Activated CD4-positive, alpha-beta T cell treated with anti-CD3 and anti-CD28 coated beads, Interleukin-2, amount 10 ng/mL, durations not matched to agents 7 days and 5 days (primary cell): ENCODE data around the gene SLC25A1. TPM values are rescaled to one million over a fixed set of nuclear protein-coding genes. Genes with fewer than 3 reads are reported as not detected.

Experiments
- CTCF ChIA-PET: fragments of 350-600 bp; sonication (Branson Sonifier 250); formaldehyde crosslinking; loops from one replicate; lab custom pipeline; 2021; ENCODE audit warnings: antibody characterized with exemption; lab: Charles Lee
- POLR2A ChIA-PET: fragments of 350-600 bp; sonication (Branson Sonifier 250); formaldehyde crosslinking; loops from one replicate; lab custom pipeline; 2021; ENCODE audit warnings: antibody characterized with exemption; lab: Charles Lee
- DNase-seq: peaks from one replicate; pipeline ENCODE4 v3.0.0-alpha.2; 2020
- H3K27ac Mint-ChIP-seq: one replicate; pipeline ENCODE4 v1.8.0; 2021; ENCODE audit warnings: mild to moderate bottlenecking, moderate library complexity, mixed read lengths
- H3K27me3 Mint-ChIP-seq: one replicate; pipeline ENCODE4 v1.8.0; 2021; ENCODE audit warnings: mixed read lengths
- H3K36me3 Mint-ChIP-seq: one replicate; pipeline ENCODE4 v1.8.0; 2021; ENCODE audit warnings: low read depth, mixed read lengths
- H3K4me1 Mint-ChIP-seq: one replicate; pipeline ENCODE4 v1.8.0; 2021; ENCODE audit warnings: mixed read lengths
- H3K4me3 Mint-ChIP-seq: one replicate; pipeline ENCODE4 v1.8.0; 2021; ENCODE audit warnings: mild to moderate bottlenecking, moderate library complexity, mixed read lengths
- H3K9me3 Mint-ChIP-seq: one replicate; pipeline ENCODE4 v1.8.0; 2021; ENCODE audit warnings: mixed read lengths
- total RNA-seq, 2 experiments: library from RNA; stranded (reverse); gene quantifications; one replicate each; pipeline ENCODE4 v1.2.3, GENCODE V29; 2021

The SLC25A1 gene
- total RNA-seq, 2 experiments from 2014 or later = 40.4 to 49.2 TPM

- POLR2A ChIA-PET = no interaction called here
- no peak overlapping the region for H3K4me3 Mint-ChIP-seq
- CTCF ChIA-PET = interaction anchor here (0.9 kb wide), 1 partner anchor 32 kb away, joined by 4 read pairs; the partner anchor contains the start of gene SLC25A1
- no peak for DNase-seq
- peaks cover 11% of the 10 kb centered on the region for H3K36me3 Mint-ChIP-seq
- no peaks in the 10 kb centered on the region for H3K9me3 Mint-ChIP-seq
- H3K27ac Mint-ChIP-seq = no peak overlapping the region
- H3K27me3 Mint-ChIP-seq = peaks cover 34% of the 10 kb centered on the region
- H3K4me1 Mint-ChIP-seq = peaks cover 28% of the 10 kb centered on the region
These were observed 32.1 kb downstream of the SLC25A1 start for GRCh38 chr22:19146215-19146968.

- peak overlapping the region; percentile 99 for H3K4me3 Mint-ChIP-seq
- POLR2A ChIA-PET = interaction anchor here (0.6 to 1.7 kb wide), 2 partner anchors 22 to 174 kb away, joined by 4 to 7 read pairs; partner anchors contain the start of gene DGCR2
These were observed 34.6 kb downstream of the SLC25A1 start for GRCh38 chr22:19143967-19144400.

GRCh38 chr22:19143212-19143611 is 35.3 kb downstream of the SLC25A1 start:
- H3K27ac Mint-ChIP-seq = peak overlapping the region; percentile 97
- peak overlapping the region; percentile 99 for H3K4me3 Mint-ChIP-seq
- DNase-seq = no peak
- H3K4me1 Mint-ChIP-seq = peaks cover 19% of the 10 kb centered on the region
- H3K36me3 Mint-ChIP-seq = peaks cover 15% of the 10 kb centered on the region
- H3K27me3 Mint-ChIP-seq = peaks cover 17% of the 10 kb centered on the region
- ChIA-PET POLR2A (interaction anchor here (1.7 kb wide), 1 partner anchor 21 kb away, joined by 7 read pairs; the partner anchor contains the start of gene DGCR2), CTCF (interaction anchor here (0.5 to 2.5 kb wide), 5 partner anchors 10 to 77 kb away, joined by 3 to 8 read pairs (median 6); partner anchors contain the start of gene SLC25A1)
- H3K9me3 Mint-ChIP-seq = no peaks in the 10 kb centered on the region

More at GRCh38 chr22:19143967-19144400, 34.6 kb downstream of the SLC25A1 start:
- CTCF ChIA-PET = interaction anchor here (0.5 to 2.5 kb wide), 14 partner anchors 10 to 486 kb away, joined by 3 to 10 read pairs (median 6); partner anchors contain the start of gene SLC25A1
- peak; percentile 55 for DNase-seq
- Mint-ChIP-seq H3K27ac (peak overlapping the region; percentile 97), H3K36me3 (peaks cover 14% of the 10 kb centered on the region), H3K9me3 (no peaks in the 10 kb centered on the region), H3K27me3 (peaks cover 22% of the 10 kb centered on the region), H3K4me1 (peaks cover 19% of the 10 kb centered on the region)

GRCh38 chr22:19142394-19142793 is 36.1 kb downstream of the SLC25A1 start:
- H3K9me3 Mint-ChIP-seq = no peaks in the 10 kb centered on the region
- peaks cover 19% of the 10 kb centered on the region for H3K4me1 Mint-ChIP-seq
- DNase-seq = no peak
- peak overlapping the region; percentile 50 for H3K27ac Mint-ChIP-seq
- peaks cover 18% of the 10 kb centered on the region for H3K36me3 Mint-ChIP-seq
- peak overlapping the region; percentile 51 for H3K4me3 Mint-ChIP-seq
- CTCF ChIA-PET = no interaction called here
- peaks cover 10% of the 10 kb centered on the region for H3K27me3 Mint-ChIP-seq
- POLR2A ChIA-PET = no interaction called here

- H3K27ac Mint-ChIP-seq = no peak overlapping the region
- CTCF ChIA-PET = no interaction called here
- POLR2A ChIA-PET = no interaction called here
- DNase-seq = no peak
- H3K27me3 Mint-ChIP-seq = no peaks in the 10 kb centered on the region
- peaks cover 19% of the 10 kb centered on the region for H3K4me1 Mint-ChIP-seq
- H3K36me3 Mint-ChIP-seq = peaks cover 34% of the 10 kb centered on the region
- no peak overlapping the region for H3K4me3 Mint-ChIP-seq
- H3K9me3 Mint-ChIP-seq = no peaks in the 10 kb centered on the region
These were observed 38.6 kb downstream of the SLC25A1 start for GRCh38 chr22:19139974-19140373.

GRCh38 chr22:19139001-19139356 is 39.6 kb downstream of the SLC25A1 start:
- H3K27ac Mint-ChIP-seq = no peak overlapping the region
- H3K27me3 Mint-ChIP-seq = no peaks in the 10 kb centered on the region
- peaks cover 11% of the 10 kb centered on the region for H3K4me1 Mint-ChIP-seq
- H3K36me3 Mint-ChIP-seq = peaks cover 37% of the 10 kb centered on the region
- no peak for DNase-seq
- CTCF ChIA-PET = no interaction called here
- no peak overlapping the region for H3K4me3 Mint-ChIP-seq
- POLR2A ChIA-PET = no interaction called here
- H3K9me3 Mint-ChIP-seq = no peaks in the 10 kb centered on the region

GRCh38 chr22:19138217-19139000 is 40.1 kb downstream of the SLC25A1 start:
- Mint-ChIP-seq H3K27me3 (no peaks in the 10 kb centered on the region), H3K27ac (no peak overlapping the region), H3K9me3 (no peaks in the 10 kb centered on the region), H3K36me3 (peaks cover 37% of the 10 kb centered on the region), H3K4me3 (no peak overlapping the region), H3K4me1 (peaks cover 6% of the 10 kb centered on the region)
- CTCF ChIA-PET = no interaction called here
- POLR2A ChIA-PET = no interaction called here
- no peak for DNase-seq

GRCh38 chr22:19137384-19138216 is 40.9 kb downstream of the SLC25A1 start:
- no peaks in the 10 kb centered on the region for H3K9me3 Mint-ChIP-seq
- H3K27me3 Mint-ChIP-seq = no peaks in the 10 kb centered on the region
- DNase-seq = no peak
- peaks cover 37% of the 10 kb centered on the region for H3K36me3 Mint-ChIP-seq
- H3K4me1 Mint-ChIP-seq = peaks cover under 1% of the 10 kb centered on the region
- CTCF ChIA-PET = no interaction called here
- no peak overlapping the region for H3K27ac Mint-ChIP-seq
- POLR2A ChIA-PET = no interaction called here
- H3K4me3 Mint-ChIP-seq = no peak overlapping the region

GRCh38 chr22:19136915-19137314 is 41.6 kb downstream of the SLC25A1 start:
- Mint-ChIP-seq H3K4me3 (no peak overlapping the region), H3K9me3 (no peaks in the 10 kb centered on the region), H3K4me1 (no peaks in the 10 kb centered on the region), H3K27ac (no peak overlapping the region), H3K27me3 (no peaks in the 10 kb centered on the region), H3K36me3 (peaks cover 34% of the 10 kb centered on the region)
- ChIA-PET POLR2A (no interaction called here), CTCF (no interaction called here)
- no peak for DNase-seq

- POLR2A ChIA-PET = no interaction called here
- no peaks in the 10 kb centered on the region for H3K9me3 Mint-ChIP-seq
- H3K27ac Mint-ChIP-seq = no peak overlapping the region
- CTCF ChIA-PET = no interaction called here
- H3K4me1 Mint-ChIP-seq = no peaks in the 10 kb centered on the region
- no peaks in the 10 kb centered on the region for H3K27me3 Mint-ChIP-seq
- DNase-seq = no peak
- H3K4me3 Mint-ChIP-seq = no peak overlapping the region
- H3K36me3 Mint-ChIP-seq = peaks cover 35% of the 10 kb centered on the region
These were observed 43.7 kb downstream of the SLC25A1 start for GRCh38 chr22:19134874-19135273.

GRCh38 chr22:19134176-19134831 is 44.2 kb downstream of the SLC25A1 start:
- Mint-ChIP-seq H3K4me3 (no peak overlapping the region), H3K36me3 (peaks cover 30% of the 10 kb centered on the region), H3K4me1 (no peaks in the 10 kb centered on the region), H3K27me3 (no peaks in the 10 kb centered on the region), H3K9me3 (no peaks in the 10 kb centered on the region), H3K27ac (peak overlapping the region; percentile 46)
- ChIA-PET POLR2A (no interaction called here), CTCF (interaction anchor here (1.6 kb wide), 1 partner anchor 10 kb away, joined by 6 read pairs; the partner anchor contains the start of gene ESS2)
- DNase-seq = no peak

- H3K9me3 Mint-ChIP-seq = no peaks in the 10 kb centered on the region
- CTCF ChIA-PET = interaction anchor here (0.6 to 1.6 kb wide), 3 partner anchors 10 to 25 kb away, joined by 3 to 6 read pairs (median 3); partner anchors contain the start of gene ESS2
These were observed 45.0 kb downstream of the SLC25A1 start for GRCh38 chr22:19133561-19133960.

More at GRCh38 chr22:19133561-19133960, 45.0 kb downstream of the SLC25A1 start:
- no peak for DNase-seq
- Mint-ChIP-seq H3K27me3 (no peaks in the 10 kb centered on the region), H3K4me3 (no peak overlapping the region), H3K36me3 (peaks cover 27% of the 10 kb centered on the region), H3K4me1 (no peaks in the 10 kb centered on the region), H3K27ac (no peak overlapping the region)
- POLR2A ChIA-PET = no interaction called here
